COLO668 (cell line): Measurements from ENCODE around the gene FAM98A.

ENCODE experiments used
- DNase-seq: peaks from one replicate; lab custom pipeline; 2025; ENCODE audit not compliant: unreplicated experiment; lab: John Stamatoyannopoulos, UW

The FAM98A gene

DNA sequence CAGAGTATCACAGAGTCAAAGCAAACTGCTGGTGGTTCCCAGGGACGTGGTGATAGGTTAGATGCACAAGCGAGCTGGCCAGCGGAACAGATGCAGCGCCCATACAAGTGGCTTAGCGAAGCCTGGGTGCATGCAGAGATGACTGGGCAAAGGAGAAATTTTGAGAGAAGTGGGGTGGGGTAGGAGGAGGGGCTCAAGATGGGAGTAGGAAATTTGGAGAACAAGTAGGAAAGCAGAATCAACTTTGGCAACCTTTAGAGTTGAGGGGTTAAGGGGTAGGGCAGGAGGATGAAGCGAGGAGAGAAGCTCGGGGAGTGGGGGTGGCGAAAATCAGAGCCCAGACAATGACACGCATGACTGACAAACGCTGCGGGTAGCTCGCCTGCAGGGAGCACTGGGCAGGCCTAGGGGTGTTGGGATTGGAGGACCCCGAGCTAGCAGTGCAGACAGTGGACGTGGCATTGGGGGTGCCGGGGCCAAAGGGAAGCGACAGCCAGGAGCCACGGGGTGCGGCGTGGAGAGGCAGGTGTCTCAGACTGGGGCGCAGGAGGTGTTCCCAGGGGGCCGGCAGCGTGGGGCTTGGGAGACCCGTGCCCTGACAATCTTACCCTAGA, 431 bp downstream of the FAM98A start:
- DNase-seq: peak; percentile 38

DNA sequence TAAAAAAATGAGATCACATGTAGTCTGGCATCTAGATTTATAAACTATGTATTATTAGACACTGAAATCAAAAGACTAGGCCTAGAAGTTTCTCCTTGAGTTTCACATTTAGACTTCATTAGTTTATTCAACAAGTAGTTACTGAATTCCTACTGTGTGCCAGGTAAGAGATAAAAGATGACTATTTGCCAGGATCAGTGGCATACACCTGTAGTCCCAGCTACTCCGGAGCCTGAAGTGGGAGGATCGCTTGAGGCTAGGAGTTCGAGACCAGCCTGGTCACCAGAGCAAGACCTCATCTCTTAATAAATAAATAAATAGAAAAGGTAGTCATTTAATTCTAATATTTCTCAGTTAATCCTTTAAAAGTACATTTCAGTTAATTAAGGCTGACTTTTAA, 2.1 kb downstream of the FAM98A start:
- no peak for DNase-seq

DNA sequence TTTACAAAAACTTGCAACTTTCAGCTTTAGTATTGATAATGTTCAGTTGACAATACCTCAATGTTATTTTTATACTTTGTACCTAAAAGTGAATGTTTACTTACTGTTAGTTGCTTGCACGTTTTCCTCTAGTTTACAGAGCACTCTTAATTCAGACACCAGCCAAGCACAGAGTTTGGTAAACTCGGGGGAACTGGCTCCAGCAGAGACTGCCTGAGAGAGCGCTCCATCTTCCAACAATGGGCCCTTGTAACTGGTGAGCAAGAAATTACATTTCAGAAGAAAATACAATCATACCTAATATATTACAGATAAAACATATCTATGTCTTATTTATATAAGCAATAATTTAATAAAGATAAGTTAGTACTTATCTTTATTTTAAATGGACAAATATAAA, 3.7 kb downstream of the FAM98A start:
- no peak for DNase-seq

DNA sequence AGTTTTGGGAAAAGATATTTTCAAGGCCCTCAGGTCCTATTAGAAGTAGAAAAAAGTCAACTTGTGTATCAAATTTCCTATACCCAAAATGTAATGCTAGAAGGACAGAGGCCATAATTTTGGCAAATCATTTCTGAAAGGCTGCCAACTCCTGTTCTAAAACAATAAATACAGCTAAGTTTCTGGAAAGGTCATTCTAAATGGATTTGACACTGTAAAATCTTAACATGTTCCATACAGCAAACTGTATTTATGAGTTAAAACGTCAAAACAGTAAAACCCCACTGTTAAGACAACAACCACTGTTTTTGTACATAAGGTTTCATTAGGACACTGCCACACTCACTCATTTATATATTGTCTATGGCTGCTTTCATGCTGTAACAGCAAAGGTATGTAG, 9.7 kb downstream of the FAM98A start:
- DNase-seq: no peak

DNA sequence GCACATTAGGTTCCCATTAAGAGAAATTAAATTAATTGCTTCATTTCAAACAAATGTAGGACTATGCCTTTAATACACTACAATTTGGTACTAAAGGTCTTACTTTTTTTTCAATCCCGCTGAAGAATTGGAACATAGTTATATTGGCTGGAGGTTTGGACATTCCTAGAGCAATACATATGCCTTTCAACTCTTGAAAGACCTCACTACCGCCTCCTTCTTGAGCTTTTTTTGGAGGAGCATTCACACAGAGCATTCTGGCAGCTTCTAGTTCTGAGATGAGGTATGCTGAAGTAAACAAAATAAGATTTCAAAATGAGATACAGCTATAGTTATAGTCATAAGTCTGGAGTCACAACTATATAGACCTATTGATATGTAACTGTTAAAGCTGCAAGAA, 10.9 kb downstream of the FAM98A start:
- DNase-seq: no peak

DNA sequence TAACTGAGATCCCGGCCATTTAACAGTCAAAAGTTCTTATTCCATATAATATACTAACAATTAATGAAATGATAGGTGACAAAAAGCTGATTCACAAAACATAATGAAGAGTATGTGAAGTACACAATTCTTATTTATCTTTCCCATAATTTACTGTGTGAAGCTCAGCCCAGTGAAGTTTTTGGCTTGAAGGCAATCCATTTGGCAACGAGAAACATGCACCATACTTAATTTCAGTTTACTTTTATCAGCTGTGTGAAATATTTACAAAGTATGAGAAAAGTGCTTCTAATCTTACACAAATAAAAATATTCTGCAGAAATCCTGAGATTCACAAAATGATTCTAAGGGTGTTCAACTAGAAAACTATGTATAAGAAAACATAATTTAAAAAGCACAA, 12.3 kb downstream of the FAM98A start:
- no peak for DNase-seq

DNA sequence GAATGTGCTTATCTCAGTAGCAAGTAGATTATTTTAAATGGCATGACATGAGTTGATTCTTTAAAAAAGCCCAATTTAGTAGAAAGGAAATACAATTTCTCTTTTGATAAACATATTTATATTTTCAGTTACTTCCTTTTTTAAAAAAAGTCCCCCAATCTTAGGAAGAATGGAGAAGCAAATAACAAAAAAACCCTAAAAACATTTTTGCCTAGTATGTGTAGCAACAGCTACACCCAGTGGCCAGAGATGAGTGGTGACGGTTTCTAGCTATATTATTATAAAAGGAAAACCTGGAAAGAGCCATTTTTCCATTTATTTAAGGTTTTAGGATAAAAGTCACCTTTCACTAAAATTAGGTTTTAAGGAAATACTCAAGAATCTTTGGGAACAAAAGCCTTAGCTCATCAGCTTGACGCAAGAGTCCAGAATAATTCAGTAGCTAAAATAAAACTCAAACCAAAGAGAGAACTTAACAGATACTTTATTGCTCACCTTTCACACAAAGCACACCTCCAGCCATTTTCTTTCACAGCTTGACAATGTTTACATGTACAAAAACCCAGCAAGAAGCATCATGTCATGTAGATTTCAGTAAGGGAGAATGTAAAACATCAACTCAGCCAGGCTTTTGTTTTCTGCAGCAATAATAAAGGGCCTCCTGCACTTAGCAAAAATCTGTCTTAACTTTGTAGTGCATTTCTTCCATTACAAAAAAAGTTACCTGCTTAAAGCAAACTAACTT, 15.7 kb downstream of the FAM98A start:
- DNase-seq: peak; percentile 3

DNA sequence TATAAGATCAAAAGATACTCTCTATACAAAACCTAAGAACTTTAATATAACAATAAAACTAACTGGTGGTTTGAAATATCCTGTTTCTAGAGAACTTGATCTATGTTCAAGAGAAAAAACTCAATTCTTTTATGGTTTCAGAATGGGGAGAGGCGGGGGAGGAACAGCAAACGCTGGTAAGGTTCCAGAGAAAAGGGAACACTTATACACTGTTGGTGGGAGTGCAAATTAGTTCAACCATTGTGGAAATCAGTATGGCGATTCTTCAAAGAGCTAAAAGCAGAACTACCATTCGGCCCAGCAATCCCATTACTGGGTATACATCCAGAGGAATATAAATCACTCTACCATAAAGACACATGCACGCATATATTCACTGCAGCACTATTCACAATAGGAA, 17.2 kb downstream of the FAM98A start:
- no peak for DNase-seq

DNA sequence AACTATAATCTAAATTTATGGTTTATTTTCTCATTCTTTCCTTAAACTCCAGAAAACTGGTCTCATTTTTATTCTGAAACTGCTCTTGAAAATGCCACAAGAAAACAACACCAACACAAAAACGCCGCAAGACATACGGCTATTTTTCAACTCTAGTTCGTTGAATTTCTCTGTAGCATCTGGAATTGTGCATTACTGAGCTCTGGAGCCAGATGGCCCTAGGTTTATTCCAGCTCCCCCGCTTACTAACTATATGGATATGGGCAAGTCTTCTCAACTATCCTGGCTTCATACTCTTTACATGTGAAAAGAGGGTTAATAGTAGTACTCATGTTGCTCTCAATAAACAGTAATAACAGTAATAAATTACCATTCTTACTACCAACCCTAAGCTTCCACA, 19.9 kb downstream of the FAM98A start:
- no peak for DNase-seq

DNA sequence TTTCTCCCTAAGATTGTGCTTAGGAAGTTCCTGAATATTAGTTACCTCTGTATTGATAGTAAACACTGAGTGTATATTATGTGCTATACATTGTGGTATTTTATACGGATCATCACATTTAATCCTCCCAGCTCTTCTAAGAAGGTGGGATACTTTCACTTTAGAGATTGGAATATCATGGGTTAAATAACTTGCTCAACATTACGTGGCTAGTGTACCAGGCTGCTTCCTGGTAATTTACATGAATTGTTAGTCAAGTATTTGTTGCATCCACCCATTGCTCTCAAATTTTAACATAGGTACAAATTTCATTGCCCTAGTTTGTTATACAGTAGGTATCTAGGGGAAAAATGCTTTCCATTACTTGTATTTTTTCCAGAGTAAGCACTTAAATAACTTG, 21.4 kb downstream of the FAM98A start:
- DNase-seq: no peak

DNA sequence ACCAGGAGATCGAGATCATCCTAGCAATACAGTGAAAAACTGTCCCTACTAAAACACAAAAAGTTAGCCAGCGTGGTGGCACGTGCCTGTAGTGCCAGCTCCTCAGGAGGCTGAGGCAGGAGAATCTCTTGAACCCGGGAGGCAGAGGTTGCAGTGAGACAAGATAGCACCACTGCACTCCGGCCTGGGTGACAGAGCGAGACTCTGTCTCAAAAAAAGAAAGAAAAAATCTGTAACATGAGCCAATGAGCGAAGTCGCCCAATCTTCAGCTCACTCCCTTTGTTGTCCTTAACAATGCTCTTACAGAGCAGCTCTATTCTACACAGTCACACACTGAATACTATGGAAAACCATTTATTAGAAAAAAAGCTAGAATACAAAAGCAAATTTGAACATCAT, 22.0 kb downstream of the FAM98A start:
- DNase-seq: no peak

DNA sequence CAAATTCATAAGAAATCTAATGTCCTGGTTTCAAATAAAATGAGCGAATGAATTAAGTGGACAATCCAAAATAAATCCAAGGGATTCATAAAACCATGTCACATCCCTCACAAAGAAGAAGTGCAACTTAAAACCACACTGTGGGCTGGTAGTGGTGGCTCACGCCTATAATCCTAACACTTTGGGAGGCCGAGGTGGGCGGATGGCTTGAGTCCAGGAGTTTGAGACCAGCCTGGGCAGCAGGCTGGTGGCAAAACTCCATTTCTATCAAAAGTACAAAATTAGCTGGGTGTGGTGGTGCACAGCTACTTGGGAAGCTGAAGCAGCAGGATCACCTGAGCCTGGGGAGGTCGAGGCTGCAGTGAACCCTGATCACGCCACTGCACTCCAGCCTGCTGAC, 25.4 kb downstream of the FAM98A start:
- DNase-seq: no peak

DNA sequence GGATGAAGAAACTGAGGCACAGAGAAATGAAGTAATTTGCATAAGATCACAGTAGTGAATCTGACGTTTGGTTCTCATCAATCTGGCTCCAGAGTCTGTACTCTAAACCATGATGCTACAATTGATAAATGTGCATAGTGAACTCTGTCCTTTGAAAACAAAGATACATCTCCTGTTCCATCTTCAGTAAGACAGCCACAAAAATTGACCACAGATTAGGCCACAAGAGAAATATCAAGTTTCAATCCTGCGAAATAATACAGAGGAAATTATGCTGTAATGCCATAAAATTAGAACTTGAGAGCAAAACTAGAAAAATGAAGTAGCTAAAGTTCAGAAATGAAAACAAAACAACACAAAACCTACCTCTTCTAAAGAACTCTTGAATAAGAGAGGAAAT, 28.4 kb downstream of the FAM98A start:
- DNase-seq: no peak

DNA sequence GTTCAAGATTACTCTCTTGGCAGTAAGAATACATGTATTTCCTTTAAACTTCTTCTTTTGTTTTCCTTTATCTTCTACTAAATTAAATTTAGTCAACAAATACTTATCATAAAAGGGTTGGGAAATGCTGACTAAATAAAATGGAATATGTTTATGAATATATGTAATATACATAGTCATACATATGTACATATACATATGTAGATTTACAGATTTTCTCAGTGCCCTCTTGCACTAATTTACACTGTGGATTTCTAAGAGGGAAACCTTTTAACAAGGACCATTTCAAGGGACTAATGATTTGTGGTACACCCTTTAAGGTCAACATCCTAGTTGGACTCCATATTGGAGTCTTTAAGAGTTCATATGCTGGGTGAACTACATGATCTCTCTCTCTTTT, 37.2 kb downstream of the FAM98A start:
- no peak for DNase-seq

DNA sequence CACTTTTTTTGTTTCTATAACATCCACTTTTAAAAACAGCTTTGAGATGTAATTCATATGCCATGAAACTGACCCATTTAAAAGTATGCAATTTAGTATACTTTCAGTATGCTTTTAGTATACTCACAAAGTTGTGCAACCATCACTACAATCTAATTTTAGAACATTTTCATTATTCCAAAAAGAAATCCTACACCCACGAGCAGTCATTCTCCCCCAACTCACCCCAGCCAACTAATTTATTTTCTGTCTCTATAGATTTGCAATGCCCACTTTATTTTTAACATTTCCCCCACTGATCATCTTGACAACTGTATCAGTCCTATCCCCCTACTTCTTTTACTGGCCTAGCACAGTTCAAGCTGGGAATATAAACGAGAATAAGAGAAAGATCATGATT, 39.1 kb downstream of the FAM98A start:
- no peak for DNase-seq

DNA sequence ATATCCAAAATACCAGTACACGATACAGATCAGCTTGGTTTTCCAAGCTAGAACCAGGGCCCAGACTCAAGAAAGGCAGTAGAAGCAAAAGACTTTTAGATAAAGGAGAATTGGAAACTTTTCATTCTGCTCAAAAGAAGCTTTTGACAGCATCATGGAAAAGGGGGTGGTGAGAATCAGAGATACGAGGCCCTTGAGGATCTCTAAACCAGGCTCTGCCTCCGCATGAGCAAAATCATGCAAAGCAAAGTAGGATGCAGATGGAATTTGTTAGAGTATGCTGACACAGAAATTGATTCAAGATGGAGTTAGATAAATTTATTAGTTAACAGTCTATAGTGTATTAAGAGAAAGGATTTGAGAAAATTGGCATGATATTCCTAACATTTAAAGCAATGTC, 39.8 kb downstream of the FAM98A start:
- no peak for DNase-seq

DNA sequence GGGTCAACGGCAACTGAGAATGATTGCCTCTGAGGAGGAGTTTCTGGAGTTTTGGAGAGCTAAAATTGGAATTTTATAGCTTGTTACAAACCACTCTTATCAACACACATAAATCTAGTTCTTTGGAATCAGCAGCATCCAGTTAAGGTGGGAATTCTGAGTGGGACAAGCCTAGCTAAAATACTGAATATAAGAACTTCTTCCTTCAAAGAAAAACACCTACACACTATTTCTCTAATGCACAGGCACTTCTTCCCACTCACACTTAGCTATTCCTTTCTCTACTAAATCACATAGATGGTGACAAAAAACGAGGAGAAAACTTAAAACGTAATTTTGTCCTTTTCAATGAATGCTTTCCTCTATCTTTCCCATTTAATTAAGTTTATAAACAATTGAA, 43.4 kb downstream of the FAM98A start:
- no peak for DNase-seq

DNA sequence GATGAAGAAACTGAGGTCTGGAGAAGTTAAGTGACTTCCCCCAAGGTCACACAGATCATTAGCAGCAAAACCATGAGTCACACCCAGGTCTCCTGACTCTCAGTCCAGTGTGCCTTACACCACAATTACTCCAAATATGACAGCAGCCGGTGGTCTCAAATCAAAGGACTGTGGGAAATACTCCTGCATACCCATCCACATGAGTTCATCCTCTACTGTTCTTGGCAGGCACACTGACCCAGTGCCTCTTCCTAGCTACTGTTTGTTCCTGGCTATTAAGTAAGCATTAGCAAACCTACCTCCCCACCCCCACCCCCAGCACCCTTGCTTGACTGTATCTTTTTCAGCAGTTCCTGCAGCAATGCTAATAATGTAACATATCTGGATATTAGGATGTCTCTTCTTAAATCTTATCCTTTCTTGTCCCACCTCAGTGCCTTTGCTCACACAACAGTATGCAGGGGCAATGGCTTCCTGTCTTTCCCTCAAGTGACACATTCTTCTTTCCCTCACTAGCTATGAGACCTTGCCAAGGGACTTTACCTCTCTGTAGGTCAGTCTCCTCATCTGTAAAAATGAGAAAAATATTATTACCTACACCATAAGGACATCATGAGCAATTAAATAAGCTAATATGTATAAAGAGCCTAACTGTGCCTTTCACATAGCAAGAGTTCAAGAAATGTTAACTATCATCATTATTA, 46.2 kb downstream of the FAM98A start:
- DNase-seq: no peak

DNA sequence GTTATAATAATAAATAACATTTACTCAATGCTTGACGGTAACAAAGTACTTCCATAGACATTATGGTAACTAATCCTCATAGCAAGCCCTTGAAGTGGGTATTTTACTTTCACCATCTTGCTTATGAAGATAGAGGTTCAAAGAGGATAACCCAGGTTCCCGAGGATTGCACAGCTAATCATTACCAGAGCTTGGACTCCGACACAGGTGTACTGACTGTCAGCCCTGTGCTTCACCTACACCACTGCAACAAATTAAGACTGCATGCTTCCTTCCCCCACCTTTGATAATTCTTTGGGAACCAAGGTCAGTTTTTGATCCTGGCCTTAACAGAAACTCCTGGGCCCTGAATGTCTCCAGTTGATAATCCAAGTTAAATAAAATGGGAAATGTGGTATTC, 48.9 kb downstream of the FAM98A start:
- no peak for DNase-seq

DNA sequence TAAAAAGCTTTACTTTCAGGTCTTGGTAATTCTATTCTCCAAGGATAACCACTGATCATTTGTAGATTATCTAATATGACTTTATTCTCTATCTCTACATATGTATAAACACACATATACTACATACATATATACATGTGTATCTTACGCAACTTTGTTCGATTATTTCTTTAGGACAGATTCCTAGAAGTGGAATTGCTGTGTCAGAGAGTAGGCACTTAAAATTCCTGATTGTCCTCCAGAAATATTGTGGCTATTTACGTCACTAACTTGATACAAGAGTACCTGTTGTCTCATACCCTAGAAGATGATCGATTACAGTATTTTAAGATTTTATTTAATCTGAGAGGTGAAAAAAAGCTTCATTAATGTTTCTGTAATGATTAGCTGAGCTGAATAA, 57.9 kb downstream of the FAM98A start:
- DNase-seq: no peak

DNA sequence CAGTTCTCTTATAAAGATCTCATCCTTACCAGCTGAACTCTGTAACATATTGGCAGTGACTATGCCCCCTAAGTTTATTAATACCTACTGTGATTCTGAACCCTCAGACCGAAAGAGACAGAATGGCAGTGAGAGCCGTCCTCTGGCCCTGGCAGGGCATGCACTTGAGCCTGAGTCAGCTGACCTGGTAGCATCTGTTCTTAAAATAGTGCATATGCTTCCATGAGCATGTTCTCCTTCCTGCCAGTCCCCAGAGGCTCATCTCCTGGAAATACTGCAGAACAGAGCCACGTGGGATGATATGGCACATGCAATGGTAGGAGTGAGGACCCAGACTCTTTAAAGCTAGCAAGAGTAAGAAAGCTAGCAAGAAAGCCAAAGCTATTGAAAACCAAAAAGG, 63.7 kb downstream of the FAM98A start:
- no peak for DNase-seq
